ENCODE measurements around the gene OAF. TPM values are rescaled to one million over a fixed set of nuclear protein-coding genes. Genes with fewer than 3 reads are reported as not detected.
A peak's percentile ranks its signal among the peaks of the same experiment; 100 is the strongest.

The OAF gene
- total and polyA plus RNA-seq, 2 of the 8 experiments (the other 6 are each of a cell fraction or from before 2014, with no cell fraction given), result 1.3 to 1.5 TPM

- Histone ChIP-seq H3K4me1 (replicated peaks in 1 of 4; ENCODE audit: control insufficient read depth in 3 of 4, insufficient read depth in 4 of 4, low read length in 3 of 4) (peaks cover 4 to 12% (median 8%) of the 10 kb centered on the region in 4 experiments), H4K5ac (ENCODE audit: insufficient read length, low read depth, low read length) (no peak overlapping the region), H3K56ac (replicated peaks; ENCODE audit: insufficient read length, low read depth, low read length) (no peak overlapping the region), H3K9ac (replicated peaks in 1 of 4; ENCODE audit: extremely low read depth in 1 of 4, low read depth in 3 of 4, low read length in 3 of 4) (no peak overlapping the region), H3K4ac (replicated peaks; ENCODE audit: insufficient read length, low read depth, low read length) (no peak overlapping the region), H3K14ac (ENCODE audit: insufficient read length) (no peak overlapping the region), H4K91ac (replicated peaks; ENCODE audit: insufficient read length, low read length) (no peak overlapping the region), H2AK5ac (ENCODE audit: low read depth, low read length) (no peak overlapping the region), H3K18ac (ENCODE audit: extremely low read depth, low read length) (no peak overlapping the region), H4K20me1 (replicated peaks in 1 of 2; ENCODE audit: control insufficient read depth in 1 of 2, insufficient read depth in 2 of 2, low read length in 2 of 2) (peaks cover 5 to 9% of the 10 kb centered on the region in 2 experiments), H3K36me3 (ENCODE audit: control insufficient read depth in 2 of 4, insufficient read depth in 4 of 4, low read length in 3 of 4) (no peaks in the 10 kb centered on the region), H3K79me1 (ENCODE audit: low read depth, low read length) (no peaks in the 10 kb centered on the region), H2BK20ac (ENCODE audit: low read length) (no peak overlapping the region), H3K23ac (ENCODE audit: insufficient read length) (no peak overlapping the region), H2BK12ac (ENCODE audit: low read depth, low read length) (no peak overlapping the region), H2BK120ac (replicated peaks; ENCODE audit: low read depth, low read length) (no peak overlapping the region), H2AFZ (ENCODE audit: low read length) (no peak overlapping the region), H3K27me3 (replicated peaks in 1 of 4; ENCODE audit: control insufficient read depth in 3 of 4, extremely low read depth in 1 of 4, insufficient read depth in 3 of 4, low read length in 3 of 4) (peaks cover 72 to 94% (median 90%) of the 10 kb centered on the region in 4 experiments), H3K4me3 (ENCODE audit: extremely low read depth in 1 of 4, insufficient read depth in 2 of 4, low read depth in 3 of 4, low read length in 4 of 4) (0 out of 8 replicates have a peak overlapping the region, but pooled peaks of 1 of the 4 experiments have one; percentile 17), H3K27ac (ENCODE audit: low read depth, low read length) (no peak overlapping the region), H3K23me2 (ENCODE audit: low read depth, low read length) (peaks cover 6% of the 10 kb centered on the region), H3K9me3 (ENCODE audit: insufficient read depth in 2 of 2, low read depth in 1 of 2, low read length in 1 of 2) (no peaks in the 10 kb centered on the region), H2BK5ac (ENCODE audit: low read depth, low read length) (no peak overlapping the region), H4K8ac (ENCODE audit: extremely low read depth, insufficient read depth, low read length) (no peak overlapping the region), H2BK15ac (ENCODE audit: low read length) (no peak overlapping the region), H3K79me2 (ENCODE audit: control insufficient read depth in 1 of 2, insufficient read depth in 2 of 2, low read length in 2 of 2) (no peaks in the 10 kb centered on the region), H3K4me2 (ENCODE audit: insufficient read depth in 1 of 2, low read depth in 2 of 2, low read length in 2 of 2) (peak overlapping the region; percentile 15 to 93; a peak in 3 of 4 replicates)
- CTCF ChIA-PET (ENCODE audit: partially characterized antibody), result interaction anchor here (0.9 to 26.2 kb wide), 12 partner anchors 14 to 67 kb away, joined by 3 to 394 read pairs (median 5); no protein-coding TSS in a partner anchor
- POLR2A ChIA-PET (ENCODE audit: partially characterized antibody), result interaction anchor here (1.1 kb wide), 1 partner anchor 91 kb away, joined by 4 read pairs; no protein-coding TSS in a partner anchor
- no peak for FAIRE-seq
- WGBS, 2 experiments (ENCODE audit: extremely low coverage in 1 of 2, insufficient coverage in 1 of 2, insufficient read length in 1 of 2, insufficient replicate concordance in 2 of 2, low coverage in 1 of 2, low lambda C conversion rate in 2 of 2, missing lambda C conversion rate in 1 of 2), result 12% methylated on average over 9 of the region's 13 CpGs; no CpG with 5 or more reads in 1 of the 2 experiments
- DNase-seq (ENCODE audit: low read depth in 1 of 2, low spot score in 2 of 2), result no peak
- TF ChIP-seq RXRA (IDR thresholded peaks at IDR 0.05; ENCODE audit: insufficient read depth, low read depth, low read length), result no peak
- TF ChIP-seq TEAD4 (IDR thresholded peaks at IDR 0.05; ENCODE audit: low read depth, low read length), result no peak
- TF ChIP-seq RAD21 (IDR thresholded peaks at IDR 0.05 in 1 of 2, conservative IDR thresholded peaks at IDR 0.05 in 1 of 2; ENCODE audit: low read depth in 2 of 2, low read length in 2 of 2), result no peak
- TF ChIP-seq, protein P1, sequence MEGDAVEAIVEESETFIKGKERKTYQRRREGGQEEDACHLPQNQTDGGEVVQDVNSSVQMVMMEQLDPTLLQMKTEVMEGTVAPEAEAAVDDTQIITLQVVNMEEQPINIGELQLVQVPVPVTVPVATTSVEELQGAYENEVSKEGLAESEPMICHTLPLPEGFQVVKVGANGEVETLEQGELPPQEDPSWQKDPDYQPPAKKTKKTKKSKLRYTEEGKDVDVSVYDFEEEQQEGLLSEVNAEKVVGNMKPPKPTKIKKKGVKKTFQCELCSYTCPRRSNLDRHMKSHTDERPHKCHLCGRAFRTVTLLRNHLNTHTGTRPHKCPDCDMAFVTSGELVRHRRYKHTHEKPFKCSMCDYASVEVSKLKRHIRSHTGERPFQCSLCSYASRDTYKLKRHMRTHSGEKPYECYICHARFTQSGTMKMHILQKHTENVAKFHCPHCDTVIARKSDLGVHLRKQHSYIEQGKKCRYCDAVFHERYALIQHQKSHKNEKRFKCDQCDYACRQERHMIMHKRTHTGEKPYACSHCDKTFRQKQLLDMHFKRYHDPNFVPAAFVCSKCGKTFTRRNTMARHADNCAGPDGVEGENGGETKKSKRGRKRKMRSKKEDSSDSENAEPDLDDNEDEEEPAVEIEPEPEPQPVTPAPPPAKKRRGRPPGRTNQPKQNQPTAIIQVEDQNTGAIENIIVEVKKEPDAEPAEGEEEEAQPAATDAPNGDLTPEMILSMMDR (IDR thresholded peaks at IDR 0.05; ENCODE audit: control extremely low read depth in 1 of 3, insufficient read depth in 1 of 3, low read depth in 1 of 3, low read length in 3 of 3), result no peak
- TF ChIP-seq GABPA (IDR thresholded peaks at IDR 0.05; ENCODE audit: borderline replicate concordance, insufficient read depth, low read length), result no peak
- no peak for TF ChIP-seq USF2 (IDR thresholded peaks at IDR 0.05; ENCODE audit: low read length)
- TF ChIP-seq POLR2A (IDR thresholded peaks at IDR 0.05; ENCODE audit: control extremely low read depth in 1 of 2, low read depth in 2 of 2, low read length in 2 of 2), result no peak
- TF ChIP-seq, protein P2, sequence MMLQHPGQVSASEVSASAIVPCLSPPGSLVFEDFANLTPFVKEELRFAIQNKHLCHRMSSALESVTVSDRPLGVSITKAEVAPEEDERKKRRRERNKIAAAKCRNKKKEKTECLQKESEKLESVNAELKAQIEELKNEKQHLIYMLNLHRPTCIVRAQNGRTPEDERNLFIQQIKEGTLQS (IDR thresholded peaks at IDR 0.05; ENCODE audit: insufficient read depth, low read depth, low read length), result no peak
These were observed 1.5 kb downstream of the OAF start for GRCh38 chr11:120212259-120212878.

All from H1 (cell line).